GM12874 (cell line): ENCODE results near the gene NCBP1.

Experiments
- TF ChIP-seq, protein P1 (sequence below): IDR thresholded peaks from 2 replicates; pipeline ENCODE4 v1.5.1; 2011; ENCODE audit warnings: low read depth, mild to moderate bottlenecking, control low read depth, low read length, moderate library complexity; ENCODE audit not compliant: insufficient read depth

Gene NCBP1

GRCh38 chr9:97688654-97689053, 55.0 kb downstream of the NCBP1 start:
- TF ChIP-seq, protein P1, sequence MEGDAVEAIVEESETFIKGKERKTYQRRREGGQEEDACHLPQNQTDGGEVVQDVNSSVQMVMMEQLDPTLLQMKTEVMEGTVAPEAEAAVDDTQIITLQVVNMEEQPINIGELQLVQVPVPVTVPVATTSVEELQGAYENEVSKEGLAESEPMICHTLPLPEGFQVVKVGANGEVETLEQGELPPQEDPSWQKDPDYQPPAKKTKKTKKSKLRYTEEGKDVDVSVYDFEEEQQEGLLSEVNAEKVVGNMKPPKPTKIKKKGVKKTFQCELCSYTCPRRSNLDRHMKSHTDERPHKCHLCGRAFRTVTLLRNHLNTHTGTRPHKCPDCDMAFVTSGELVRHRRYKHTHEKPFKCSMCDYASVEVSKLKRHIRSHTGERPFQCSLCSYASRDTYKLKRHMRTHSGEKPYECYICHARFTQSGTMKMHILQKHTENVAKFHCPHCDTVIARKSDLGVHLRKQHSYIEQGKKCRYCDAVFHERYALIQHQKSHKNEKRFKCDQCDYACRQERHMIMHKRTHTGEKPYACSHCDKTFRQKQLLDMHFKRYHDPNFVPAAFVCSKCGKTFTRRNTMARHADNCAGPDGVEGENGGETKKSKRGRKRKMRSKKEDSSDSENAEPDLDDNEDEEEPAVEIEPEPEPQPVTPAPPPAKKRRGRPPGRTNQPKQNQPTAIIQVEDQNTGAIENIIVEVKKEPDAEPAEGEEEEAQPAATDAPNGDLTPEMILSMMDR: no peak

GRCh38 chr9:97689401-97690180, 56.0 kb downstream of the NCBP1 start:
- TF ChIP-seq, protein P1: no peak

GRCh38 chr9:97694769-97695168, 61.1 kb downstream of the NCBP1 start:
- TF ChIP-seq, protein P1: no peak

GRCh38 chr9:97695390-97695789, 61.8 kb downstream of the NCBP1 start:
- TF ChIP-seq, protein P1: no peak

DNA sequence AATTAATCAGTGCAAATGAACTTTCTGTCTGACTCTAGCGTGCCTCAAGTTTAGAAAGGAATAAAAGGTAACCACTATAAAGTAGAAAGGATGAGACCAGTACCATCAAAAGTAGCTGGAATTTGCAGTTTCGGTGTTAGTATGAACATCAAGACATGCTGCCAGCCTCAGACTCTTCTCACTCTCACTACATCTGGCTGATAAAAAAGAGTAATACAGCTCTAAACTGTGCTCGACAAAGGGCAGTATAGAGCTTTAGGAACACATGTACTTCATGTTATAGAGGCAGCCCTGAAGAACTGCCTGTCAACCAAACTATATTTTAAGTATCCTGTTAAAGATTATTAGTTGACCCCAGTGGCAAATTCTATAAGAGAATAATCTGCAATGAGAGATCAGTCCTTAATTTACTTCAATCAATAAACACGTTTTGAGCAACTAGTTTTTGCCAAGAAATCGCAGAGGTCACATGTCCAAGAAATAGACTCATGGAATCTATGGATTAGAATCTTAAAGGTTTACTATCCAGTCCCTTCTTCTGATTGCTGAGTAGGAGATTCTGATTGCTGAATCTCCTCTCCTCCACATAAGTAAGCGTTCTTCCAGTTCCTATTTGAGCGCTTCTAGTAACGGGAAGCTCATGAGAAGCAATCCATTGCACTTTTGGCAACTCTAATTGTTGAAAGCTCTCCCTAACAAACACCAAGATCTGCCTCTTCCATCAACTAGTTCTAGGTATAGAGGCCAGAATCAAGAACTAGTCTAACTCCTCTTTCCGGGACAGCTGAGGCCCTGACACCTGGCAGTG, 62.6 kb downstream of the NCBP1 start:
- TF ChIP-seq, protein P1: no peak

DNA sequence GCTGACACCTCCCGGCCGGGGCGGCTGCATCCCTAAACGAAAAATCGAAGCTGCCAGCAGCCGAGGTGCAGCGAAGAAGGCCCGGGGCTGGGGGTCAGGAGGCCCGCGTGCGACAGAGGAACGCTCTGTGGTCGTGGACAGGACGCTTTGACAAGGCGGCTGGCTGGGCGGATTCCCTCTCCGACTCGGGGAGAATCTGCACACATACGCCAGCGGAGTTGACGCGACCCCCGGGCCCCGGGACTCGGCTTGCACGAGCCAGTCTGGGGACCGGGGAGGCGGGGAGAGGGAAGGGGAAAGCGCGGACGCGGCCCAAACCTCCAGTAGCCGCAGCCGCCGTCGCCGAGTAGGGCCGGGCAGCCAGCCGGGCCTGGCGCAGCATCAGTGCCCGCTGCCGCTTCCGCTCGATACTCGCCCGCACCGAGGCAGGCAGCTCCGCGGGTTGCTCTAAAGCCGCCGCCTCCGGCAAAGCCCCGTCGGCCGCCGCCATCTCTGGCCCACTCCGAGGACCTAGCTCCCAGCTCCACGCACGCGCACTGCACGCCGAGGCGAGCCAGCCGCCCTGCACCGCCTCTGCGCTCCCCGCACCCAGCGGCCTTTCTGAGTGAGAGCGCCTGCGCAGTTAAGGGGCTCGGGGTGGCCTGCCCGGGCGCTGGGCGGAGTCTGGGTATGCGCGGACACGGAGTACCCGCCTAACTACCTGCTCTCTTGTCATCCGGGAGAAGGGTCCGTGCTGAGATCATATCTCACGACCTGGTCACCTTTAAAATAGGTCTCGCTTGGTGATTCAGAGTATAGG, 63.4 kb downstream of the NCBP1 start, which contains the start of gene XPA:
Gene XPA (minus strand): TSS at position 538 of the 799 bp plus-strand sequence. CDS start 48 bp downstream, at position 490.
- TF ChIP-seq, protein P1: no peak

- TF ChIP-seq, protein P1: no peak
These were observed 64.2 kb downstream of the NCBP1 start for GRCh38 chr9:97697837-97698236.
